Erythroblast (primary cell): ENCODE results near the gene MDGA2.

Experiments
- GATA1 ChIP-seq: IDR thresholded peaks from 2 replicates; pipeline ENCODE4 v1.6.1; 2011; ENCODE audit warnings: low read depth, mild to moderate bottlenecking, control low read depth, low read length, moderate library complexity
- POLR2A ChIP-seq: IDR thresholded peaks from 2 replicates; pipeline ENCODE4 v1.6.1; 2011; ENCODE audit warnings: mild to moderate bottlenecking, low read length

GRCh38 chr14:47120645-47121044 lies 554.8 kb downstream of the MDGA2 start:
- no peak for TF ChIP-seq POLR2A
- TF ChIP-seq GATA1: no peak
